HepG2 (cell line): ENCODE results near the gene OSBPL8. TPM values are rescaled to one million over a fixed set of nuclear protein-coding genes. Genes with fewer than 3 reads are reported as not detected.

Source experiments
- CC2D1A ChIP-seq: sonication (generic); formaldehyde crosslinking; IDR thresholded peaks from 2 replicates; pipeline ENCODE4 v1.8.1; 2023; ENCODE audit warnings: mild to moderate bottlenecking, missing genetic modification reagents
- ELF3 ChIP-seq: IDR thresholded peaks from 2 replicates; pipeline ENCODE4 v1.6.1; 2016; ENCODE audit warnings: missing genetic modification reagents, missing compliant biosample characterization
- EP300 ChIP-seq, 3 experiments: sonication (generic) in 1 of 3; formaldehyde crosslinking in 1 of 3; IDR thresholded peaks; 2 replicates each; pipeline versions ENCODE4 v1.5.1 to v1.6.1; 2011 to 2020; ENCODE audit warnings: low read depth in 2 of 3, low read length in 2 of 3, borderline replicate concordance in 1 of 3, improper control_type of control experiment in 1 of 3, mild to moderate bottlenecking in 1 of 3, missing genetic modification reagents in 1 of 3, moderate library complexity in 1 of 3
- HMGXB4 ChIP-seq, 2 experiments: sonication (generic) in 1 of 2; formaldehyde crosslinking in 1 of 2; IDR thresholded peaks; 2 replicates each; pipeline versions ENCODE4 v1.4.0 to v1.6.1; 2018 to 2020; ENCODE audit warnings: missing genetic modification reagents in 2 of 2, borderline replicate concordance in 1 of 2, low read depth in 1 of 2, mild to moderate bottlenecking in 1 of 2, missing biosample characterization in 1 of 2
- IRF1 ChIP-seq: sonication (generic); formaldehyde crosslinking; IDR thresholded peaks from 2 replicates; pipeline ENCODE4 v1.4.0; 2020; ENCODE audit warnings: low read depth, mild to moderate bottlenecking, missing genetic modification reagents
- POGK ChIP-seq: sonication (generic); formaldehyde crosslinking; conservative IDR thresholded peaks from 2 replicates; pipeline ENCODE4 v1.8.0; 2022; ENCODE audit warnings: mild to moderate bottlenecking, moderate library complexity, missing genetic modification reagents
- PRMT3 ChIP-seq: sonication (generic); formaldehyde crosslinking; IDR thresholded peaks from 2 replicates; pipeline ENCODE4 v1.8.1; 2022; ENCODE audit warnings: low read depth, mild to moderate bottlenecking, moderate library complexity, missing genetic modification reagents, borderline replicate concordance
- RNF2 ChIP-seq: fragments of 450-650 bp; conservative IDR thresholded peaks from 2 replicates; pipeline ENCODE4 v1.6.1; 2016; ENCODE audit warnings: low read depth
- SIN3A ChIP-seq: IDR thresholded peaks from 2 replicates; pipeline ENCODE4 v1.6.1; 2011; ENCODE audit warnings: low read depth, mild to moderate bottlenecking, control low read depth, low read length, borderline replicate concordance
- SP140L ChIP-seq: sonication (generic); formaldehyde crosslinking; IDR thresholded peaks from 2 replicates; pipeline ENCODE4 v1.4.0; 2020; ENCODE audit warnings: missing genetic modification reagents, borderline replicate concordance
- ZMYM4 ChIP-seq: sonication (generic); formaldehyde crosslinking; IDR thresholded peaks from 2 replicates; pipeline ENCODE4 v1.8.1; 2023; ENCODE audit warnings: mild to moderate bottlenecking, missing genetic modification reagents
- ZNF260 ChIP-seq: sonication (generic); formaldehyde crosslinking; IDR thresholded peaks from 2 replicates; pipeline ENCODE4 v1.4.0; 2020; ENCODE audit warnings: missing genetic modification reagents, low read depth, mild to moderate bottlenecking, borderline replicate concordance
- ZNF264 ChIP-seq: sonication (generic); formaldehyde crosslinking; IDR thresholded peaks from 2 replicates; pipeline ENCODE4 v1.4.0; 2020; ENCODE audit warnings: missing genetic modification reagents
- ZNF557 ChIP-seq: sonication (generic); formaldehyde crosslinking; IDR thresholded peaks from 2 replicates; pipeline ENCODE4 v1.4.0; 2020; ENCODE audit warnings: missing genetic modification reagents
- ZNF598 ChIP-seq: sonication (generic); formaldehyde crosslinking; IDR thresholded peaks from 2 replicates; pipeline ENCODE4 v1.5.1; 2020; ENCODE audit warnings: mild to moderate bottlenecking, missing genetic modification reagents, borderline replicate concordance
- ZNF766 ChIP-seq: sonication (generic); formaldehyde crosslinking; IDR thresholded peaks from 2 replicates; pipeline ENCODE4 v1.5.0; 2020; ENCODE audit warnings: missing genetic modification reagents, borderline replicate concordance
- ZNF773 ChIP-seq: sonication (generic); formaldehyde crosslinking; IDR thresholded peaks from 2 replicates; pipeline ENCODE4 v1.4.0; 2020; ENCODE audit warnings: missing genetic modification reagents, borderline replicate concordance
- ZNF792 ChIP-seq: IDR thresholded peaks from 2 replicates; pipeline ENCODE4 v1.6.1; 2016
- ZNF800 ChIP-seq: sonication (generic); formaldehyde crosslinking; IDR thresholded peaks from 2 replicates; pipeline ENCODE4 v1.4.0; 2020; ENCODE audit warnings: missing genetic modification reagents
- polyA plus RNA-seq, 8 experiments: library from polyadenylated mRNA; depleted of rRNA in 3 of 8; stranded (reverse) in 7 of 8; unstranded in 1 of 8; fragments of >200 nt; fragmentation: Illumina TruSeq in 4 of 8; extraction: Trizol in 4 of 8; gene quantifications; 2 replicates each; pipeline versions ENCODE4 v1.2.1 to v1.2.3, GENCODE V29; 2011 to 2016; ENCODE audit warnings: low read depth in 4 of 8, missing spikeins in 1 of 8, mixed read lengths in 1 of 8; ENCODE audit not compliant: insufficient read depth in 1 of 8
- total RNA-seq, 5 experiments: library from RNA; depleted of rRNA; stranded (reverse); fragments of >200 nt; fragmentation: Illumina TruSeq; extraction: Trizol; gene quantifications; 2 replicates each; pipeline ENCODE4 v1.2.3, GENCODE V29; 2016; ENCODE audit warnings: low read depth in 1 of 5

OSBPL8 gene
- total and polyA plus RNA-seq, 2 of the 13 experiments (the other 11 are each of a cell fraction or from before 2014, with no cell fraction given) = 11.0 to 33.9 TPM

- TF ChIP-seq CC2D1A (CRISPR knock-in tag) (no peak), IRF1 (CRISPR knock-in tag) (no peak), SP140L (CRISPR knock-in tag) (no peak), ZNF792 (0 out of 2 replicates have a peak, but pooled peaks have one; percentile 61), ZNF260 (no peak), ZNF766 (CRISPR knock-in tag) (0 out of 2 replicates have a peak, but pooled peaks have one; percentile 30), ZNF557 (CRISPR knock-in tag) (peak; percentile 55; the same call in 1 of the 2 replicates), SIN3A (peak; percentile 59; the same call in 1 of the 2 replicates), ELF3 (CRISPR knock-in tag) (no peak; the same call in 1 of the 2 replicates), ZNF773 (CRISPR knock-in tag) (no peak), ZNF598 (CRISPR knock-in tag) (0 out of 2 replicates have a peak, but pooled peaks have one; percentile 44), ZNF800 (no peak), ZNF264 (peak; percentile 68; the same call in 1 of the 2 replicates), HMGXB4 (CRISPR knock-in tag; IDR thresholded peaks at IDR 0.05; ENCODE audit: borderline replicate concordance in 1 of 2, low read depth in 1 of 2) (peak; percentile 89 to 94; a peak in 3 of 4 replicates), PRMT3 (CRISPR knock-in tag) (no peak), POGK (CRISPR knock-in tag) (peak; percentile 40; the same call in 1 of the 2 replicates), EP300 (IDR thresholded peaks at IDR 0.05; ENCODE audit: low read depth in 2 of 2, low read length in 2 of 2) (no peak), EP300 (CRISPR knock-in tag; IDR thresholded peaks at IDR 0.05; ENCODE audit: borderline replicate concordance) (no peak), ZMYM4 (CRISPR knock-in tag) (peak; percentile 81), RNF2 (peak; percentile 83)
Observed at GRCh38 chr12:76348079-76348901, 211.3 kb downstream of the OSBPL8 start, which contains the start of gene BBS10 (continued).
